NCI-H2227 treated with DMSO at 0.1 percent for 48 hours (cell line): ENCODE measurements around the gene TIMM50.
"Not testable (repeated sequence)": the region's sequence is repeated elsewhere in the genome, so short reads cannot be mapped to it uniquely, and the experiment has no call there.

ENCODE experiments used
- DNase-seq: peaks from one replicate; lab custom pipeline; 2025; lab: John Stamatoyannopoulos, UW

TIMM50 gene

GRCh38 chr19:39480337-39481228, at the start of gene TIMM50:
TSS of gene TIMM50 (plus strand) at chr19:39480838. CDS start at chr19:39480854, 16 bp downstream.
- peak; percentile 100 for DNase-seq

GRCh38 chr19:39432677-39433025, 48.0 kb upstream of the TIMM50 start:
- no peak for DNase-seq

GRCh38 chr19:39433480-39434079, 47.1 kb upstream of the TIMM50 start:
- no peak for DNase-seq

GRCh38 chr19:39434123-39435076, 46.2 kb upstream of the TIMM50 start:
- DNase-seq: no peak

DNA sequence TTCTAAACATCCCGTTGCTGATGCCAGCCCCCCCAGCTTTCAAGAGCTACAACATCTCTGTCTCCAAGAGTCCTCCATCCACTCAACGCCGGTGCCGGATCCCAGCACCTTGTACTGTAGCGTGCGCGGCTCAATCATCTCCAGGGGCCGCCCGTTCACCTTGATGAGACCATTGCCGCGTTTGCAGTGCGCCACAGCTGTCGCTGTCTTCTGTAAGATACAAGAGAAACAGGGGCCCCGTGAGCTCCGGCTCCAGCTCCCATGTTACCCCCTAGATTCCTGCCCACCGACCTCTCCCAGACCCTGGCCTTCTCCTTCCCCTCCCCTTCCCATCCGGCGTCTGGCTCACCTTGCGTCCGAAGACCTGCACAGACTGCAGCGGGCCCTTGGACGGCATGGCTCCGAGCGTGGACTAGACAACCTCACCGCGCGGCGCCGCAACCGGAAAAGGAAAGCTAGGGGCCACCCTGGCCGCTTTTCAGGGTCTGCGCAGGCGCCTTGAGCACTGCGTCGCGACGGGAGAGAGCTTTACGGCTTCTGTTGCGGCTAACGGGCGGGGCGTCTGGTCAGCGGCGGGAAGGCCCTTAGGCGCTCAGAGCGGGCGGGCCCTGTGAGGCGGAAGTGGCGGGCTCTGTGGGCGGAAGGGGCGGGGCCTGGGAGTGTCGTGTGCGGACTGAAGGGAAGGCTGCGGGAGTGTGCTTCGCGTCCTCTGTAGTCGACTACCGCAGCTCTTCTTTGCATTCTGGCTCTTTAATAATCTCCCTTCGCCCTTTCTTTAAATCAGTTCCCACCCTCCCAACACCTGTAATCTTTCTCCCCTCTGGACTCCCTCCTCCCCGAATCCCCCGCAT, 44.9 kb upstream of the TIMM50 start, which contains the start of gene RPS16:
Gene RPS16, minus strand, starts transcription at position 451 of the 851 bp plus-strand sequence. Its CDS starts 54 bp downstream, at position 397.
- DNase-seq: peak; percentile 100

DNA sequence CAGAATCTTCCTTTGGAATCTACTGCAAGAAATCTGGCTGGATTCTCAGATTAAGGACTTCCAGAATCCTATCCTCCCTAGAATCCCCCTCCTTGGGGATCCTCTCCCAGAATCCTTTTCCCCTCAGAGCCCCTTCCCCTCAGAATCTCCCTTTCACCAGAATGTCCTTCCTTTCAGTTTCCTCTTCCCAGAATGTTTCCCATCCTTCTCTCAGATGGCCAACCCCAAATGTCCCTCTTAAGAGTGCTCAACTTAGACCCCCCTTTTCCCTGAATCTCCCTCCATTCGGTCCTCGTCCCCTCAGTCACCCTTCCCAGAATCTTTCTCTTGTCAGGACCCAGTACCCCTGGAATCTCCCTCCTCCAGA, 44.3 kb upstream of the TIMM50 start:
- no peak for DNase-seq

DNA sequence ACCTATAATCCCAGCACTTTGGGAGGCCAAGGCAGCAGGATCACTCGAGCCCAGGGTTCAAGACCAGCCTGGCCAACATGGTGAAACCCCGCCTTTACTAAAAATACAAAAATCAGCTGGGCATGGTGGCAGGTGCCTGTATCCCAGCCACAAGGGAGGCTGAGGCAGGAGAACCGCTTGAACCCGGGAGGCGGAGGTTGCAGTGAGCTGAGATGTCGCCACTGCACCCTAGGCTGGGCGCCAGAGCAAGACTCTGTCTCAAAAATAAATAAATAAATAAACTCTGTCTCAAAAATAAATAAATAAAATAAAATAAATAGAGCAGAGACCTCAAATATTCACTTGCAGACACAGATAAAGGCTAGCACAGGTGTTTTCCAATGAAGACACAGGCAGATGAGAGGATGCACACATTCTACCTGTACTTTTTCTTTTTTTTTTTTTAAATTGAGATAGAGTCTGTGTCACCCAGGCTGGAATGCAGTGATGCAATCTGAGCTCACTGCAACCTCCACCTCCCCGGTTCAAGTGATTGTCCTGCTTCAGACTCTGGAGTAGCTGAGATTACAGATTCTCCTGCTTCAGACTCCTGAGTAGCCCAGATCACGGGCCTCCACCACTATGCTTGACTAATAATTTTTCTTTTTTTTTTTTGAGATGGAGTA, 42.2 kb upstream of the TIMM50 start:
- DNase-seq: no peak

- DNase-seq: peak; percentile 89
These were observed 35.9 kb upstream of the TIMM50 start for GRCh38 chr19:39444598-39445195.

DNA sequence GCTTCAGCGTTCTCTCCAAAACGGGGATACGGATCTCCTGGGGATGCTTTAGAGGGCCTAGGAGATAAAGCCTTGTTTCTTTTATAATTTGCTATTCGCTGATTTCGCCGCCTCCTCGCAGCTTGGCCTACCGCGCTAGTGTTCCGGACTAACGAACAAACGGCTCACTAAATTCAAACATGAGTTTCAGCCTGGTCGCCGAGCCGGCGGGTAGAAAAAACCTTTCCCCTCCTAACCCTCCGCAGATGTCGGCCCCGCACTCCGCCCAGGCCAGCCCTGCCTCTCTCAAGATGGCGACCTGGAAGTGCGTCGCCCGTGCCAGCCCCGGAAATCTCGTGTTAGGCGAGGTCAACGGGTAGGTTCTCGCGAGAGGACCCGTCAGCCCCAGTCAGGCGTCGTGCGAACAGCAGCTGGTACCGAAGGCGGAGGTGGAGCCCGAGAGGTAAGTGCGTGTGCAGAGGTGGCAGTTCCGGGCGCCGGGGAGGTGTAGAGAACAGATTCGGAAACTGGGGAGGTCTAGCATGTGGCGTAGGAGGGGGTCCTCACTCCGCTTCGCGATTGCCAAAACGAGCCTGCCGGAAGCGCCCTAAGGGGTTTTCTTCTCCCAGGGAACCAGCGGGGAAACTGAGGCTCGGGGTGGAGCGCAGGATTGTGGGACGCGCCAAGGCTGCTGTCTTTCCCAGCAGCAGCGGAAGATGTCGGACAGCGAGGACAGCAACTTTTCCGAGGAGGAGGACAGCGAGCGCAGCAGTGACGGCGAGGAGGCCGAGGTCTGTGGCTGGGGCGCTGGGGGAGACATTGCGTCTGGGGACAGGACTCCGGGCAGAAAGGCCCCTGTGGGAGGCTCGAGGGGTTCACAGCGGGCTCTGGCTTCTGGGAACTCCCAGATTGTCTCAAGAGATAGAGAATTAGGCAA, 35.2 kb upstream of the TIMM50 start, which contains the start of gene SUPT5H:
Gene SUPT5H, plus strand, starts transcription at position 387 of the 916 bp plus-strand sequence. Its CDS starts 309 bp downstream, at position 696.
- DNase-seq: peak; percentile 100

DNA sequence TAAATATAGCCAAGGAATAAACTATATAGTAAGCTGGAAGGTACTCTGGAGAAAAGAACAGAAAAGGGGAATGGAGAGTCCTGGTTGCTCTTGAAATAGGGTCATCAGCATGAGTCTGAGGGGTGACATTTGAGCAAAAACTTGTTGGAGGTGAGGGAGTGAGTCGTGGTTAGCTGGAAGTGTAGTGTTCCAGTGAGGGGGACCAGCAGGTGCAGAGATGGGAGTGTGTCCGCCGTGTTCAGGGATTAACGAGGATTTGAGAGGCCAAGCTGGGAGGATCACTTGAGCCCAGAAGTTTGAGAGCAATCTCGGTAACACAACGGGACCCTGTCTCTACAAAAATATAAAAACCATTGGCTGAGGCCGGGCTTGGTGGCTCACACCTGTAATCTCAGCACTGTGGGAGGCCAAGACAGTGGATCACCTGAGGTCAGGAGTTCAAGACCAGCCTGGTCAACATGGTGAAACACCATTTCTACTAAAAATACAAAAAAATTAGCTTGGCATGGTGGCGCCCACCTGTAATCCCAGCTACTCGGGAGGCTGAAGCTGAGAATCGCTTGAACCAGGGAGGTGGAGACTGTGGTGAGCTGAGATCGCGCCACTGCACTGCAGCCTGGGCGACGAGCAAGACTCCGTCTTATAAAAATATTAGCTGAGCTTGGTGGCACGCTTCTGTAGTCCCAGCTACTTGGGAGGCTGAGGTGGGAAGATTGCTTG, 34.1 kb upstream of the TIMM50 start:
- DNase-seq: no peak

DNA sequence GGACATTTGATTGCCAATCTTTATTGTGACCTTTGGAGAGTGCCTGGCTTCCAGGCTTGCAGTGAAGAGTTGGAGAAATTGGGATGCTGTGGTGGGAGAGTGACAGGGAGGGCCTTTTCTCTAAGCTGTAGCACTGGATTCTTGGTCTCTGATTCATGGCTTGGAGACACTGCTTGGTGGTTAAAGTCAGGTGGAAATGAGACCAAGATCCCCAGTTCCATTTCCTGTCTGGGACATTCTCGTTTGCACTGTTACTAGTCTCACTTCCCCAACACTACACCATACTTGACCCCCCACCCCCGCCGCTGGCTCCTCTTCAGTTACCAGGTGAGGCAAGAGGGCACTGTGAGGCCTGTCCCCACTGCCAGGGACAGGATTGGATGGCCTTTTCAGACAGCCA, 32.4 kb upstream of the TIMM50 start:
- DNase-seq: no peak

GRCh38 chr19:39449116-39449797, 31.4 kb upstream of the TIMM50 start:
- no peak for DNase-seq

GRCh38 chr19:39451257-39451656, 29.4 kb upstream of the TIMM50 start:
- DNase-seq: not testable (repeated sequence)

- DNase-seq: no peak
These were observed 17.2 kb upstream of the TIMM50 start for GRCh38 chr19:39463403-39463802.

DNA sequence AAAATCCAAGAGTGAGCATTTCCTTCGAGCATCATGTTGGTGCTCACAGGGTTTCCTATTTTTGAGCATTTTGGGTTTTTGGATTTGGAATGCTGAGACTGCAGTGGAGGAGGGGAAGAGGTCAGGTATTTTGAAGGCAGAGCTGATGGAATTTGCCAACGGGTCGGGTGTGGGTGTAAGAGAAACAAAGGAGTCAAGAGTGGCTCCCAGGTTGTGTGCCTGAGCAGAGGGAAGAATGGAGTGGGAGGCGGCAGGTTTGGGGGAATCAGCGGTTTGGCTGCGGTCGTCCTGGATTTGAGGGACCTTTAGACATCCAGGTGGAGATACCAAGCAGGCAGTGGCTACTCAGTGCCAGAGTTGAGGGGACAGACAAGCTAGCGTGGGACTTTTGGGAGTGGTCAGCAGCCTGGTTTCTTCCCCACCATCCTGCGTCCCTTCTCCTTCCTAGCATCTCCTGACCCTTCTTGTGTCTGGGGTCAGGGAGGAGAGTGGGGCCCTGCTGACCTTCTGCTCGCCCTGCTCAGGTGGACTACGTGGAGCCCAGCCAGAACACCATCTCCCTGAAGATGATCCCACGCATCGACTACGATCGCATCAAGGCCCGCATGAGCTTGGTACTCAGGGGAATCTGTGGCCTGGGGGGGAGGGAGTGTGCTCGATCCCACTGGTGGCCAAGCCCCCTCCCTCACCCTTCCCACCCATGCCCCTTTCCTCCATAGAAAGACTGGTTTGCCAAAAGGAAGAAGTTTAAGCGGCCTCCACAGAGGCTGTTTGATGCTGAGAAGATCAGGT, 14.5 kb upstream of the TIMM50 start:
- no peak for DNase-seq

DNA sequence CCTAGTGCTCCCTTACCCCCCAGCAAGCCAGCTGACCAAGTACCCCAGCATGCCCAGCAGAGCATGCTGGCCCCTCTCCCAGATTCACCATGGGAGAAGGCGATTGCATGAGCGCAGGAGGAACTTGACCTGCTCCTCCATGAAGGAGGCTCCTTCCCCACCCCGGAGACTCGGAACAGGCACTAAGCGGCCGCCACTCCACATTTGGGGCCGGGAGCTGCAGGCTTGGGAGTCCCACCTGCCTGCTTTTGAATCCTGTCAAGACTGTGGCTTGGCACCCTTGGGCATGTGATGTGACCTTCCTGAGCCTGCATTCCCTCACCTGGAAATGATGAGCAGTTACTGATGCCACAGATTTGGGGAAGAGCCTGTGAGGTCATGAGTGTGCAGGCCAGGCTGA, 12.7 kb upstream of the TIMM50 start:
- DNase-seq: no peak

DNA sequence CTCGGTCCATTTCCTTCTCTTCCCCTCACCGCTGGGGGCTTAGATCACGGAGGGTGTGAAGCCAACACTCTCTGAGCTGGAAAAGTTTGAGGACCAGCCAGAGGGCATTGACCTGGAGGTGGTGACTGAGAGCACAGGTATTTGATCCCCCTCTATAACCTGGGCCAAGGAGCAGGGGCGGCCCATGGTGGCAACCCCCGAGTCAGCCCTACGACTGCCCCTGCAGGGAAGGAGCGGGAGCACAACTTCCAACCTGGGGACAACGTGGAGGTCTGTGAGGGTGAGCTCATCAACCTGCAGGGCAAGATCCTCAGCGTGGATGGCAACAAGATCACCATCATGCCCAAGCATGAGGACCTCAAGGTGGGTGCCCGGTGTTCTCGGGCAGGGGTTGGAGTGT, 11.6 kb upstream of the TIMM50 start:
- no peak for DNase-seq
